Mesodermal cell (in vitro differentiated cells): Measurements from ENCODE around the gene OSBPL2.

ENCODE experiments used
- H3K27ac ChIP-seq: 2 replicates; pipeline ENCODE4 v1.7.0; 2013; ENCODE audit warnings: mild to moderate bottlenecking, low read depth, low read length, moderate library complexity; ENCODE audit not compliant: severe bottlenecking
- H3K36me3 ChIP-seq: 2 replicates; pipeline ENCODE4 v1.7.1; 2013; ENCODE audit warnings: mild to moderate bottlenecking, low read length, moderate library complexity; ENCODE audit not compliant: control insufficient read depth, insufficient read depth
- H3K4me1 ChIP-seq: one replicate; pipeline ENCODE4 v1.7.1; 2013; ENCODE audit warnings: mild to moderate bottlenecking, low read length; ENCODE audit not compliant: insufficient read depth, control insufficient read depth, poor library complexity, severe bottlenecking
- H3K4me3 ChIP-seq: 2 replicates; pipeline ENCODE4 v1.7.0; 2013; ENCODE audit warnings: low read length, control low read depth, mild to moderate bottlenecking; ENCODE audit not compliant: insufficient read depth, poor library complexity, severe bottlenecking; ENCODE audit errors: extremely low read depth
- H3K9me3 ChIP-seq: 2 replicates; pipeline ENCODE4 v1.7.1; 2013; ENCODE audit warnings: mild to moderate bottlenecking, low read length, moderate library complexity; ENCODE audit not compliant: control insufficient read depth
- WGBS, 2 experiments: methylation state at CpG; one replicate each; pipeline ENCODE4 v1.1.5; 2013; ENCODE audit warnings: missing lambda C conversion rate in 2 of 2; ENCODE audit not compliant: insufficient coverage in 2 of 2; 5-methylcytosine and 5-hydroxymethylcytosine counted together

OSBPL2 gene

GRCh38 chr20:62315773-62316172 lies 77.5 kb downstream of the OSBPL2 start:
- Histone ChIP-seq H3K36me3 (peaks cover 74% of the 10 kb centered on the region), H3K9me3 (no peaks in the 10 kb centered on the region), H3K4me3 (no peak overlapping the region), H3K27ac (no peak overlapping the region), H3K4me1 (no peaks in the 10 kb centered on the region)
- WGBS, 2 experiments = 93 to 96% methylated on average over 11 of the region's 12 CpGs

- no peak overlapping the region for H3K27ac ChIP-seq
- 94 to 97% methylated on average over 39 to 40 of the region's 40 CpGs for WGBS, 2 experiments
- peaks cover 69% of the 10 kb centered on the region for H3K36me3 ChIP-seq
- H3K4me3 ChIP-seq = no peak overlapping the region
- H3K4me1 ChIP-seq = no peaks in the 10 kb centered on the region
- no peaks in the 10 kb centered on the region for H3K9me3 ChIP-seq
These were observed 78.2 kb downstream of the OSBPL2 start for GRCh38 chr20:62316331-62317166.

- H3K27ac ChIP-seq = no peak overlapping the region
- H3K36me3 ChIP-seq = peaks cover 71% of the 10 kb centered on the region
- 92 to 94% methylated on average over 17 to 18 of the region's 18 CpGs for WGBS, 2 experiments
- H3K4me3 ChIP-seq = no peak overlapping the region
- H3K9me3 ChIP-seq = no peaks in the 10 kb centered on the region
- no peaks in the 10 kb centered on the region for H3K4me1 ChIP-seq
These were observed 78.9 kb downstream of the OSBPL2 start for GRCh38 chr20:62317167-62317655.

- Histone ChIP-seq H3K4me3 (no peak overlapping the region), H3K4me1 (no peaks in the 10 kb centered on the region), H3K36me3 (peaks cover 71% of the 10 kb centered on the region), H3K27ac (no peak overlapping the region), H3K9me3 (no peaks in the 10 kb centered on the region)
- WGBS, 2 experiments = 95% methylated on average over 31 to 36 of the region's 36 CpGs
These were observed 80.4 kb downstream of the OSBPL2 start for GRCh38 chr20:62318400-62319345.

- H3K27ac ChIP-seq = no peak overlapping the region
- peaks cover 71% of the 10 kb centered on the region for H3K36me3 ChIP-seq
- no peaks in the 10 kb centered on the region for H3K9me3 ChIP-seq
- H3K4me1 ChIP-seq = no peaks in the 10 kb centered on the region
- no peak overlapping the region for H3K4me3 ChIP-seq
- WGBS, 2 experiments = 93% methylated on average over 21 to 25 of the region's 29 CpGs
These were observed 81.1 kb downstream of the OSBPL2 start for GRCh38 chr20:62319346-62319909.

- H3K4me3 ChIP-seq = no peak overlapping the region
- H3K9me3 ChIP-seq = no peaks in the 10 kb centered on the region
- WGBS, 2 experiments = 96 to 98% methylated on average over 18 to 20 of the region's 22 CpGs
- H3K36me3 ChIP-seq = peaks cover 66% of the 10 kb centered on the region
- no peaks in the 10 kb centered on the region for H3K4me1 ChIP-seq
- H3K27ac ChIP-seq = no peak overlapping the region
These were observed 82.4 kb downstream of the OSBPL2 start for GRCh38 chr20:62320581-62321354.

GRCh38 chr20:62321521-62321948 lies 83.2 kb downstream of the OSBPL2 start:
- WGBS, 2 experiments = 86 to 97% methylated on average over 5 of the region's 7 CpGs
- Histone ChIP-seq H3K9me3 (no peaks in the 10 kb centered on the region), H3K27ac (no peak overlapping the region), H3K4me3 (no peak overlapping the region), H3K4me1 (no peaks in the 10 kb centered on the region), H3K36me3 (peaks cover 66% of the 10 kb centered on the region)

- no peaks in the 10 kb centered on the region for H3K4me1 ChIP-seq
- no peaks in the 10 kb centered on the region for H3K9me3 ChIP-seq
- WGBS, 2 experiments = 95 to 100% methylated on average over 9 to 11 of the region's 16 CpGs
- no peak overlapping the region for H3K4me3 ChIP-seq
- peaks cover 64% of the 10 kb centered on the region for H3K36me3 ChIP-seq
- H3K27ac ChIP-seq = no peak overlapping the region
These were observed 83.7 kb downstream of the OSBPL2 start for GRCh38 chr20:62321975-62322374.

- H3K27ac ChIP-seq = no peak overlapping the region
- no peak overlapping the region for H3K4me3 ChIP-seq
- WGBS, 2 experiments = 97 to 100% methylated on average over 9 to 13 of the region's 16 CpGs
- peaks cover 64% of the 10 kb centered on the region for H3K36me3 ChIP-seq
- H3K9me3 ChIP-seq = no peaks in the 10 kb centered on the region
- no peaks in the 10 kb centered on the region for H3K4me1 ChIP-seq
These were observed 84.2 kb downstream of the OSBPL2 start for GRCh38 chr20:62322492-62323041.
